ENCODE measurements around the gene EPB41L3.

The EPB41L3 gene

DNA sequence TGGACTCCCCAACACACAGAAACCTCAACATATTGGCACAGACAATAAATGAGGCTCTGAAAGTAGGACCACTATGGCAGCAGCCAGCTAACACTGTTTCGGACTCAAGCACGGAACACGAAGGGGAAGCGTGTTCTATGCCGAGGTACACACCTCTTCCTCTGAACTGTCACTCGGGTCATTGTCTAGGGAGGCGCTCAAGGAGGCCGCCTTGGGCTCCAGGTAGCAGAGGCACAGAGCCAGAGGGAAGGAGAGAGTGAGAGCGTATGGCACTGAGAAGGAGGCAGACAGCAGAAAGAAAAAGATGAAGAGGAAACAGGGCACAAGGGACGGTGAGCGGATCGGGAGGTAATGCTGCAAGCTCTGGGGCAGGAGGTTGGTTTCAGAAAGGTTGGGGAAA is 128.1 kb downstream of the EPB41L3 start:
- no peak for TF ChIP-seq CTCF (IDR thresholded peaks at IDR 0.05; ENCODE audit: low read depth, low read length)
- H3K4me3 ChIP-seq (replicated peaks in 1 of 2; ENCODE audit: low read depth in 2 of 2, low read length in 2 of 2): no peak overlapping the region
- DNase-seq (ENCODE audit: low read depth in 2 of 2): no peak

DNA sequence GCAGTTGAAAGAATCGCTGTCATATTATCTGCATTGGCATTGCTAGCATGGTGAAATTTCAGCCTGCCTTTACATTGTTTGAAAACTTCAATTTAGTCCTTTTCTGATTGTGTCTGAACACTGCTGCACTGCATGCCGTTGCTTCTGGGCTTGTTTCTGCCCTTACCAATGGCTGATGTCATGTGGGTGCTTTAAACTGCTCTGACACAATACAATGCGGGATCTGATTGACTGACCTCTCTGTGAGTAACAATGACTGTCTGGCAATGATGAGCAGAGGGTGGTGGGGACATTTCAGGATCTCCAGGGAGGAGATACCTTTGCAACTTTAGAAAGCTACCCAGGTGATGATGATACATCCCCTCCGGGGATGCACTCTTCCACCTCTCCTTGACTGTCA is 128.8 kb downstream of the EPB41L3 start:
- no peak for TF ChIP-seq CTCF (IDR thresholded peaks at IDR 0.05; ENCODE audit: low read depth, low read length)
- DNase-seq (ENCODE audit: low read depth in 2 of 2): no peak
- no peak overlapping the region for H3K4me3 ChIP-seq (replicated peaks in 1 of 2; ENCODE audit: low read depth in 2 of 2, low read length in 2 of 2)

GRCh38 chr18:5414546-5414945 is 129.3 kb downstream of the EPB41L3 start:
- DNase-seq (ENCODE audit: low read depth in 2 of 2): no peak
- TF ChIP-seq CTCF (IDR thresholded peaks at IDR 0.05; ENCODE audit: low read depth, low read length): no peak
- no peak overlapping the region for H3K4me3 ChIP-seq (replicated peaks in 1 of 2; ENCODE audit: low read depth in 2 of 2, low read length in 2 of 2)

DNA sequence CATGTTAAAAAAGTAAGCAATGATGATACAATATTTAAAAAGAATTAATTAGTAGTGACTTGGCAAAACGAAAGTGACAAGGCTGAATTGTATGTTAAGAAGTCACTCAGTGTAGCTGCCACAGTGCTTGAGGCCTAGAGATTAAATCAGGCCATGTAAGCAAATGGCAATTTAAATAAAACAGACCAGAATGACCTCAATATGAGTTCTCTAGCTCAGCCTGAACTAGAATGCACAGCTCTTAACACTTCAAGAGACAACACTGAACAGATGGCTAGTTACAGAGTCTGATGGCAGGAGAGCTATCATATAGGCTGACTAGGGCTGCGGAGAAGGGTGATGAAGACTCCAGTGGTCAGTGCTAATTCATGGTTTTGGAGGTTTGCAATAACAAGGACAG is 130.3 kb downstream of the EPB41L3 start:
- TF ChIP-seq CTCF (IDR thresholded peaks at IDR 0.05; ENCODE audit: low read depth, low read length): no peak
- no peak for DNase-seq (ENCODE audit: low read depth in 2 of 2)
- no peak overlapping the region for H3K4me3 ChIP-seq (replicated peaks in 1 of 2; ENCODE audit: low read depth in 2 of 2, low read length in 2 of 2)

DNA sequence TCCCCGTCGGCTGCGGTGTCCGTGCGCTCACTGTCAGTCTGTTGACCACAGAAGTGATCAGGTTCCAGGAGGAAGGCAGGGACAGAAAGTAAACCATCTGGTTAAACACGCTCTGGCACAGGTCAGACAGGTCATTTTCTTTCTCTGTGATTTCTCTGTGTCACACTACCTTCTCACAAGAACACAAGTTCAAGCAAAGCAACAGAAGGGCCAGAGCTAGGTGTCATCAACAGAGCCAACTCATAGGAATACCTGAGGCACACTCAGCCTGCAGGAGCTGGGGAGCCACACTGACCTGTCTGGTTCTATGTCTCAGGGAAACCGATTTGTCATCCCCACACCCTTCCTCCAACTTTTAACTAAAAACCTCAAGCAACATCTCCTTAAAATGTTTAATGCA is 133.2 kb downstream of the EPB41L3 start:
- no peak for DNase-seq (ENCODE audit: low read depth in 2 of 2)
- H3K4me3 ChIP-seq (replicated peaks in 1 of 2; ENCODE audit: low read depth in 2 of 2, low read length in 2 of 2): no peak overlapping the region
- no peak for TF ChIP-seq CTCF (IDR thresholded peaks at IDR 0.05; ENCODE audit: low read depth, low read length)

GRCh38 chr18:5398269-5398668 is 145.5 kb downstream of the EPB41L3 start:
- no peak overlapping the region for H3K4me3 ChIP-seq (replicated peaks in 1 of 2; ENCODE audit: low read depth in 2 of 2, low read length in 2 of 2)
- TF ChIP-seq CTCF (IDR thresholded peaks at IDR 0.05; ENCODE audit: low read depth, low read length): no peak
- no peak for DNase-seq (ENCODE audit: low read depth in 2 of 2)

- TF ChIP-seq CTCF (IDR thresholded peaks at IDR 0.05; ENCODE audit: low read depth, low read length): no peak
- DNase-seq (ENCODE audit: low read depth in 2 of 2): no peak
- no peak overlapping the region for H3K4me3 ChIP-seq (replicated peaks in 1 of 2; ENCODE audit: low read depth in 2 of 2, low read length in 2 of 2)
Measured at GRCh38 chr18:5397102-5397501, 146.7 kb downstream of the EPB41L3 start.
